GM12878 (cell line): ENCODE measurements around the gene ORC4. TPM values are rescaled to one million over a fixed set of nuclear protein-coding genes. Genes with fewer than 3 reads are reported as not detected.
"Not testable (repeated sequence)": the region's sequence is repeated elsewhere in the genome, so short reads cannot be mapped to it uniquely, and the experiment has no call there.

ENCODE experiments used
- ATAC-seq: fragments of 200-7000 bp; cut with Tn5 transposase; 3 replicates; pipeline ENCODE4 v1.9.1; 2020; ENCODE audit warnings: mild to moderate bottlenecking, moderate library complexity
- BruUV-seq: library from RNA; stranded (reverse); fragments of 400-500 nt; replicated peaks from 2 replicates; lab custom pipeline; 2021; lab: Mats Ljungman, UMichigan
- CTCF ChIA-PET: fragments of 300-600 bp; sonication (Branson Sonifier 250); formaldehyde crosslinking; extraction: SDS; loops from one replicate; lab custom pipeline; 2021; ENCODE audit warnings: inconsistent platforms; lab: Yijun Ruan, JAX
- POLR2A ChIA-PET: fragments of 350-600 bp; formaldehyde crosslinking; extraction: SDS; loops from one replicate; lab custom pipeline; 2021; ENCODE audit warnings: inconsistent platforms; lab: Charles Lee
- RAD21 ChIA-PET: fragments of 300-600 bp; sonication (Branson Sonifier 250); formaldehyde crosslinking; loops from one replicate; lab custom pipeline; 2023; ENCODE audit warnings: antibody characterized with exemption; ENCODE audit not compliant: unreplicated experiment; lab: Charles Lee
- SMC1A ChIA-PET: fragments of 300-600 bp; sonication (Branson Sonifier 250); formaldehyde crosslinking; loops from one replicate; lab custom pipeline; 2023; ENCODE audit not compliant: unreplicated experiment, uncharacterized antibody; lab: Charles Lee
- DNase-seq: peaks from one replicate; pipeline ENCODE4 v3.0.0-alpha.2; 2011; ENCODE audit warnings: low read depth, low spot score
- FAIRE-seq: peaks from 3 replicates; lab custom pipeline; 2011; peaks lifted over from hg19 to GRCh38; lab: Jason Lieb, UNC
- H2AFZ ChIP-seq: 2 replicates; pipeline ENCODE4 v1.6.0; 2011; ENCODE audit warnings: low read depth, low read length, control low read depth; ENCODE audit not compliant: control insufficient read depth
- H3K27ac ChIP-seq: 2 replicates; pipeline ENCODE4 v1.5.1; 2011; ENCODE audit warnings: control low read depth; ENCODE audit not compliant: control insufficient read depth, insufficient read depth
- H3K27me3 ChIP-seq, 2 experiments: replicated peaks in 1 of 2; 2 replicates each; pipeline versions ENCODE4 v1.6.0 to v1.6.1; 2011; ENCODE audit warnings: low read length in 1 of 2; ENCODE audit not compliant: control insufficient read depth in 2 of 2, insufficient read depth in 2 of 2
- H3K36me3 ChIP-seq, 2 experiments: 2 replicates each; pipeline ENCODE4 v1.5.1; 2011; ENCODE audit warnings: low read length in 1 of 2; ENCODE audit not compliant: control insufficient read depth in 2 of 2, insufficient read depth in 2 of 2
- H3K4me1 ChIP-seq: 2 replicates; pipeline ENCODE4 v1.6.1; 2011; ENCODE audit warnings: mild to moderate bottlenecking, low read length, moderate library complexity, mixed read lengths; ENCODE audit not compliant: control insufficient read depth, insufficient read depth
- H3K4me2 ChIP-seq: 2 replicates; pipeline ENCODE4 v1.6.0; 2011; ENCODE audit warnings: control low read depth; ENCODE audit not compliant: control insufficient read depth, insufficient read depth
- H3K4me3 ChIP-seq: fragments of 200-600 bp; sonication (generic); 2 replicates; pipeline ENCODE4 v1.5.1; 2016
- H3K79me2 ChIP-seq: 2 replicates; pipeline ENCODE4 v1.6.0; 2011; ENCODE audit warnings: low read length; ENCODE audit not compliant: control insufficient read depth, insufficient read depth
- H3K9ac ChIP-seq: 2 replicates; pipeline ENCODE4 v1.8.0; 2011; ENCODE audit warnings: low read length, control low read depth, mixed read lengths; ENCODE audit not compliant: control insufficient read depth, insufficient read depth
- H3K9me3 ChIP-seq: replicated peaks from 3 replicates; pipeline ENCODE4 v1.5.1; 2011; ENCODE audit warnings: mild to moderate bottlenecking, low read length; ENCODE audit not compliant: control insufficient read depth, insufficient read depth
- H4K20me1 ChIP-seq: 2 replicates; pipeline ENCODE4 v1.6.0; 2011; ENCODE audit not compliant: control insufficient read depth, insufficient read depth
- CHD2 ChIP-seq: IDR thresholded peaks from 2 replicates; pipeline ENCODE4 v1.6.1; 2011; ENCODE audit warnings: low read depth, low read length, improper control_type of control experiment, borderline replicate concordance
- JUND ChIP-seq: IDR thresholded peaks from 2 replicates; pipeline ENCODE4 v1.6.1; 2012; ENCODE audit warnings: low read depth, mild to moderate bottlenecking, low read length, improper control_type of control experiment, moderate library complexity
- NFXL1 ChIP-seq: fragments of 450-650 bp; IDR thresholded peaks from 2 replicates; pipeline ENCODE4 v1.6.1; 2017; ENCODE audit warnings: antibody characterized with exemption, mild to moderate bottlenecking, borderline replicate concordance
- TBL1XR1 ChIP-seq: IDR thresholded peaks from 2 replicates; pipeline ENCODE4 v1.6.1; 2012; ENCODE audit warnings: low read depth, low read length, improper control_type of control experiment
- WGBS: methylation state at CpG from one replicate; pipeline ENCODE4 v1.1.6; 2016; ENCODE audit warnings: low lambda C conversion rate; ENCODE audit not compliant: insufficient replicate concordance, insufficient coverage; ENCODE audit errors: missing lambda C conversion rate; 5-methylcytosine and 5-hydroxymethylcytosine counted together
- in situ Hi-C: fragments of 300-500 bp; cut with MboI; formaldehyde crosslinking; loops from 9 replicates; pipeline ENCODE4 v1.14.3; 2018; ENCODE audit warnings: mixed read lengths
- intact Hi-C: fragments of 100-400 bp; cut with micrococcal nuclease; formaldehyde crosslinking; loops from one replicate; pipeline ENCODE4 v1.14.2; 2022; ENCODE audit not compliant: unreplicated experiment
- polyA plus RNA-seq, 11 experiments: library from polyadenylated mRNA; depleted of rRNA in 4 of 11; unstranded in 6 of 11; stranded (reverse) in 5 of 11; fragments of >200 nt; fragmentation: Nextera tagmentation in 4 of 11; fragmentation: Illumina TruSeq in 1 of 11; extraction: Ambion mirVana in 4 of 11; extraction: Trizol in 1 of 11; gene quantifications; 1 replicate in 1 of 11; 2 replicates in 10 of 11; pipeline versions ENCODE4 v1.2.1 to v1.2.3, GENCODE V29; 2011 to 2016; ENCODE audit warnings: inconsistent platforms in 2 of 11, missing spikeins in 2 of 11, low read depth in 1 of 11
- total RNA-seq, 4 experiments: library from RNA; depleted of rRNA in 3 of 4; stranded (reverse); fragments of >200 nt in 3 of 4; fragmentation: Illumina TruSeq in 1 of 4; extraction: Trizol in 1 of 4; gene quantifications; 2 replicates each; pipeline versions ENCODE4 v1.2.1 to v1.2.3, GENCODE V29; 2013 to 2021

The ORC4 gene
- total and polyA plus RNA-seq, 10 of the 15 experiments (the other 5 are each of a cell fraction or from before 2014, with no cell fraction given), result 25.7 to 71.3 (median 52.1) TPM

DNA sequence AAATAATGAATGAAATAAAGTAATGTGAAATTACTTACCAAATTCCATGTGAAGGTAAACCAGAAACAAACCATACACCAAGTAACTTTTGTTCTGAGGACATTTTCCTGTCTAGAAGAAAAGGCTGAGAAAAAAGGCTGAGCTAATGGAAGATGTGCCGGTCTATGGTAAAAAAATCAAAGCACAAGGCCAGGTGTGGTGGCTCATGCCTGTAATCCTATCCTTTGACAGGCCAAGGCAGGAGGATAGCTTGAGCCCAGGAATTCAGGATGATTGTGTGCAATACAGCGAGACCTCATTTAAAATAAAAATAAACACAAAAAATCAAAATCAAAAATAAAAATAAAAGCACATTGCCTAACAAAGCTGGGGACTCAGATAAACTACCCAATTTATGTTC, 6.7 kb downstream of the ORC4 start:
- DNase-seq (no peak), ATAC-seq (no peak), FAIRE-seq (no peak)
- Histone ChIP-seq H3K4me2 (peak overlapping the region; percentile 42; the same call in 1 of the 2 replicates), H4K20me1 (no peaks in the 10 kb centered on the region), H3K4me1 (no peaks in the 10 kb centered on the region), H3K79me2 (peaks cover 81% of the 10 kb centered on the region), H3K36me3 (no peaks in the 10 kb centered on the region), H3K4me3 (no peak overlapping the region), H3K27ac (no peak overlapping the region), H3K27me3 (no peaks in the 10 kb centered on the region), H2AFZ (no peak overlapping the region), H3K9me3 (peaks cover 11% of the 10 kb centered on the region), H3K9ac (no peak overlapping the region)
- intact Hi-C loops (no loop called here), in situ Hi-C loops (no loop called here)
- CTCF ChIA-PET, result interaction anchor here (1.5 to 3.0 kb wide), 2 partner anchors 24 to 495 kb away, joined by 3 to 11 read pairs; no protein-coding TSS in a partner anchor
- RAD21 ChIA-PET, result interaction anchor here (0.6 to 1.3 kb wide), 2 partner anchors 9 to 495 kb away, joined by 3 to 5 read pairs; no protein-coding TSS in a partner anchor
- 100% methylated on average over 2 of the region's 2 CpGs for WGBS
- TF ChIP-seq TBL1XR1, result no peak
- TF ChIP-seq NFXL1, result no peak
- no peak for TF ChIP-seq CHD2
- no peak for TF ChIP-seq JUND
- SMC1A ChIA-PET, result interaction anchor here (0.6 to 1.5 kb wide), 4 partner anchors 9 to 37 kb away, joined by 3 to 6 read pairs (median 4); no protein-coding TSS in a partner anchor
- POLR2A ChIA-PET, result interaction anchor here (0.6 kb wide), 1 partner anchor 39 kb away, joined by 7 read pairs; no protein-coding TSS in a partner anchor
- no TSS peak for BruUV-seq

DNA sequence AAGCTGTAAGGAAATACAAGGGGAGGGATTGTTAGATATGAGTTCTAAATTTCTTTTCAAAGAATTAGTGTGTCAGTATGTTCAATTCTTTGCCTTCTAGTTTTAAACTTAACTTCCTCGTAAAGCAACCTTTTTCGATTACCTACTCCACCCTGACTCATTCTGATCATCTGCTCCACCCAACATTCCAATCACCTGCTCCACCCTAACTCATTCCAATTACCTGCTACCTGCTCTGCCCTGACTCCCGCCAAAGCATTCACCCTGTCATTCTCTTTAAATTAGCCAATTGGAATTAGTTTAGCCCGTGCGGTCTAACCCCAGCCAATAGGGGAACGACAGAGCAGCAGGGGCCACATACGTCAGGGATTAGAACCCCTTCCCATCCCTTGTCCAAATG, 12.1 kb downstream of the ORC4 start:
- CTCF ChIA-PET, ATAC-seq, POLR2A ChIA-PET, FAIRE-seq, intact Hi-C loops, H4K20me1 ChIP-seq, H3K27ac ChIP-seq, H3K4me3 ChIP-seq, H3K36me3 ChIP-seq, H3K4me2 ChIP-seq, in situ Hi-C loops, H3K4me1 ChIP-seq, BruUV-seq, H2AFZ ChIP-seq, RAD21 ChIA-PET, H3K27me3 ChIP-seq, DNase-seq, H3K9ac ChIP-seq, H3K9me3 ChIP-seq: not testable (repeated sequence)
- SMC1A ChIA-PET, result interaction anchor here (1.0 kb wide), 1 partner anchor 18 kb away, joined by 4 read pairs; no protein-coding TSS in a partner anchor
- over 99% methylated on average over 7 of the region's 7 CpGs for WGBS
- H3K79me2 ChIP-seq, result peaks cover 45% of the 10 kb centered on the region
